ENCODE results near the gene KPNB1. TPM values are rescaled to one million over a fixed set of nuclear protein-coding genes. Genes with fewer than 3 reads are reported as not detected.

KPNB1 gene
- total RNA-seq, 1 donor from 2014 or later, result 727 TPM

GRCh38 chr17:47692137-47692894 is 42.6 kb downstream of the KPNB1 start:
- H3K36me3 Mint-ChIP-seq (ENCODE audit: low read depth), result peaks cover 6% of the 10 kb centered on the region
- peak overlapping the region; percentile 93 for H3K4me3 Mint-ChIP-seq

GRCh38 chr17:47692895-47693730 is 43.4 kb downstream of the KPNB1 start:
- Mint-ChIP-seq H3K27ac (peak overlapping the region; percentile 88), H3K4me3 (peak overlapping the region; percentile 93), H3K9me3 (no peaks in the 10 kb centered on the region), H3K4me1 (peaks cover 34% of the 10 kb centered on the region), H3K36me3 (ENCODE audit: low read depth) (peaks cover 5% of the 10 kb centered on the region), H3K27me3 (peaks cover 3% of the 10 kb centered on the region)
- intact Hi-C loops (cut with micrococcal nuclease), result no loop called here
- no peak for DNase-seq

More at GRCh38 chr17:47692137-47692894, 42.6 kb downstream of the KPNB1 start:
- Mint-ChIP-seq H3K9me3 (no peaks in the 10 kb centered on the region), H3K4me1 (peaks cover 34% of the 10 kb centered on the region), H3K27me3 (peaks cover 3% of the 10 kb centered on the region), H3K27ac (no peak overlapping the region)
- intact Hi-C loops (cut with micrococcal nuclease), result no loop called here
- no peak for DNase-seq

GRCh38 chr17:47693731-47694580 is 44.2 kb downstream of the KPNB1 start, which contains the start of gene TBKBP1:
Gene TBKBP1 (plus strand): TSS chr17:47694161. CDS start chr17:47696113, 1,952 bp downstream.
- no peaks in the 10 kb centered on the region for H3K9me3 Mint-ChIP-seq
- peaks cover 38% of the 10 kb centered on the region for H3K4me1 Mint-ChIP-seq
- peak within 1 kb of the TSS; percentile 88 for H3K27ac Mint-ChIP-seq
- peaks cover 7% of the 10 kb centered on the region for H3K36me3 Mint-ChIP-seq (ENCODE audit: low read depth)
- intact Hi-C loops (cut with micrococcal nuclease), result loop anchor here (1.0 to 2.0 kb wide), 2 partner anchors 27 to 43 kb away; no protein-coding TSS in a partner anchor
- DNase-seq, result peak; percentile 80
- peaks cover 3% of the 10 kb centered on the region for H3K27me3 Mint-ChIP-seq
- H3K4me3 Mint-ChIP-seq, result peak within 1 kb of the TSS; percentile 93

- peak overlapping the region; percentile 83 for H3K4me3 Mint-ChIP-seq
- H3K4me1 Mint-ChIP-seq, result peaks cover 42% of the 10 kb centered on the region
- H3K36me3 Mint-ChIP-seq (ENCODE audit: low read depth), result peaks cover 10% of the 10 kb centered on the region
- peaks cover 3% of the 10 kb centered on the region for H3K27me3 Mint-ChIP-seq
- intact Hi-C loops (cut with micrococcal nuclease), result loop anchor here (1.0 to 2.0 kb wide), 2 partner anchors 26 to 44 kb away; no protein-coding TSS in a partner anchor
- peak; percentile 76 for DNase-seq
- no peaks in the 10 kb centered on the region for H3K9me3 Mint-ChIP-seq
- H3K27ac Mint-ChIP-seq, result peak overlapping the region; percentile 73
Observed at GRCh38 chr17:47694581-47695428, 45.1 kb downstream of the KPNB1 start.

GRCh38 chr17:47695429-47696376 is 46.0 kb downstream of the KPNB1 start:
- no peaks in the 10 kb centered on the region for H3K9me3 Mint-ChIP-seq
- H3K4me3 Mint-ChIP-seq, result peak overlapping the region; percentile 83
- H3K27ac Mint-ChIP-seq, result peak overlapping the region; percentile 73
- intact Hi-C loops (cut with micrococcal nuclease), result loop anchor here (2.0 kb wide), 1 partner anchor 45 kb away; no protein-coding TSS in a partner anchor
- DNase-seq, result no peak
- peaks cover 40% of the 10 kb centered on the region for H3K4me1 Mint-ChIP-seq
- peaks cover 3% of the 10 kb centered on the region for H3K27me3 Mint-ChIP-seq
- H3K36me3 Mint-ChIP-seq (ENCODE audit: low read depth), result peaks cover 14% of the 10 kb centered on the region

GRCh38 chr17:47696717-47697642 is 47.3 kb downstream of the KPNB1 start:
- no peaks in the 10 kb centered on the region for H3K9me3 Mint-ChIP-seq
- peaks cover 16% of the 10 kb centered on the region for H3K36me3 Mint-ChIP-seq (ENCODE audit: low read depth)
- intact Hi-C loops (cut with micrococcal nuclease), result no loop called here
- peak; percentile 61 for DNase-seq
- no peak overlapping the region for H3K4me3 Mint-ChIP-seq
- H3K4me1 Mint-ChIP-seq, result peaks cover 49% of the 10 kb centered on the region
- H3K27ac Mint-ChIP-seq, result peak overlapping the region; percentile 25
- peaks cover 3% of the 10 kb centered on the region for H3K27me3 Mint-ChIP-seq

GRCh38 chr17:47697906-47698711 is 48.4 kb downstream of the KPNB1 start:
- peak; percentile 60 for DNase-seq
- peaks cover 16% of the 10 kb centered on the region for H3K36me3 Mint-ChIP-seq (ENCODE audit: low read depth)
- no peak overlapping the region for H3K27ac Mint-ChIP-seq
- no peak overlapping the region for H3K4me3 Mint-ChIP-seq
- peaks cover 3% of the 10 kb centered on the region for H3K27me3 Mint-ChIP-seq
- no peaks in the 10 kb centered on the region for H3K9me3 Mint-ChIP-seq
- intact Hi-C loops (cut with micrococcal nuclease), result loop anchor here (2.0 kb wide), 1 partner anchor 79 kb away; no protein-coding TSS in a partner anchor
- peaks cover 46% of the 10 kb centered on the region for H3K4me1 Mint-ChIP-seq

GRCh38 chr17:47698749-47699535 is 49.2 kb downstream of the KPNB1 start:
- Mint-ChIP-seq H3K27ac (peak overlapping the region; percentile 10), H3K36me3 (ENCODE audit: low read depth) (peaks cover 14% of the 10 kb centered on the region), H3K27me3 (peaks cover 3% of the 10 kb centered on the region), H3K4me3 (no peak overlapping the region), H3K9me3 (no peaks in the 10 kb centered on the region), H3K4me1 (peaks cover 50% of the 10 kb centered on the region)
- DNase-seq, result peak; percentile 92
- intact Hi-C loops (cut with micrococcal nuclease), result loop anchor here (1.0 to 2.0 kb wide), 4 partner anchors 34 to 103 kb away; partner anchors contain the start of gene TBX21

GRCh38 chr17:47699536-47699840 is 49.8 kb downstream of the KPNB1 start:
- intact Hi-C loops (cut with micrococcal nuclease), result loop anchor here (1.0 to 2.0 kb wide), 4 partner anchors 34 to 103 kb away; partner anchors contain the start of gene TBX21
- H3K4me3 Mint-ChIP-seq, result no peak overlapping the region
- H3K27ac Mint-ChIP-seq, result no peak overlapping the region

More at GRCh38 chr17:47699536-47699840, 49.8 kb downstream of the KPNB1 start:
- Mint-ChIP-seq H3K27me3 (peaks cover 3% of the 10 kb centered on the region), H3K4me1 (peaks cover 56% of the 10 kb centered on the region), H3K36me3 (ENCODE audit: low read depth) (peaks cover 14% of the 10 kb centered on the region), H3K9me3 (no peaks in the 10 kb centered on the region)
- no peak for DNase-seq
